PC-3 (cell line): Measurements from ENCODE around the gene TOLLIP.

Source experiments
- EZH2 ChIP-seq: fragments of 300-600 bp; sonication (generic); IDR thresholded peaks from one replicate; pipeline ENCODE4 v1.6.1; 2017; ENCODE audit warnings: antibody characterized with exemption, mild to moderate bottlenecking, low read length; ENCODE audit not compliant: unreplicated experiment
- EZH2phosphoT487 ChIP-seq: fragments of 300-600 bp; sonication (generic); IDR thresholded peaks from 2 replicates; pipeline ENCODE4 v1.6.1; 2018; ENCODE audit warnings: mild to moderate bottlenecking, antibody characterized with exemption, low read length, borderline replicate concordance
- TF ChIP-seq, protein P1 (sequence below): fragments of 300-600 bp; sonication (generic); conservative IDR thresholded peaks from 2 replicates; pipeline ENCODE4 v1.5.1; 2017; ENCODE audit warnings: antibody characterized with exemption, low read depth, mild to moderate bottlenecking, low read length

DNA sequence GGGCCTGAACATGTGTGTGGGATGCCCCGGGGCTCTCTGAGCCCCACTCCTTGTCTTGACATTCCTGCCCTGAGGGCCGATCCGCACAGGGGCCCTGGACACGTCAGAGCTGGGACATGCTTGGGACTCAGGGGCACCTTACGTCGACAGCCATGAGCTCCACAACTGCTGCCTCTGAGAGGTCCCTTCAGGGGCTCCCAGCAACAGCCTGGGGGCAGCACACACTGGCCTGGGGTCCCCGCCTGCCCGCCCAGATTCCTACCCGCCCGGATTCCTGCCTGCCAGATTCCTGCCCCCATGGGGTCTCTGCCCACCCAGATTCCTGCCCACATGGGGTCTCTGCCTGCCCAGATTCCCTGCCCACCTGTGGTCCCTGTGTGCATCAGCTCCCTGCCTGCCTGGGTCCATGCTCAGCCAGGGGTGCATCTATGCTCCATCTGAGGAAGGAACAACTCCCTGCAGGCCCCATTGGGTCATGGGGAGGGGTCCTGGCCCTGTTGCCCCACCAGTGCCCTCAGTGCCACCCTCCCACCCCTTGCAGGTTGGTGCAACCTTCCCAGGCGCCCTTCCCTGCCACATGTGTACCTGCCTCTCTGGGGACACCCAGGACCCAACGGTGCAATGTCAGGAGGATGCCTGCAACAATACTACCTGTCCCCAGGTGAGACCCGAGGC lies 50.9 kb downstream of the TOLLIP start:
- TF ChIP-seq, protein P1, sequence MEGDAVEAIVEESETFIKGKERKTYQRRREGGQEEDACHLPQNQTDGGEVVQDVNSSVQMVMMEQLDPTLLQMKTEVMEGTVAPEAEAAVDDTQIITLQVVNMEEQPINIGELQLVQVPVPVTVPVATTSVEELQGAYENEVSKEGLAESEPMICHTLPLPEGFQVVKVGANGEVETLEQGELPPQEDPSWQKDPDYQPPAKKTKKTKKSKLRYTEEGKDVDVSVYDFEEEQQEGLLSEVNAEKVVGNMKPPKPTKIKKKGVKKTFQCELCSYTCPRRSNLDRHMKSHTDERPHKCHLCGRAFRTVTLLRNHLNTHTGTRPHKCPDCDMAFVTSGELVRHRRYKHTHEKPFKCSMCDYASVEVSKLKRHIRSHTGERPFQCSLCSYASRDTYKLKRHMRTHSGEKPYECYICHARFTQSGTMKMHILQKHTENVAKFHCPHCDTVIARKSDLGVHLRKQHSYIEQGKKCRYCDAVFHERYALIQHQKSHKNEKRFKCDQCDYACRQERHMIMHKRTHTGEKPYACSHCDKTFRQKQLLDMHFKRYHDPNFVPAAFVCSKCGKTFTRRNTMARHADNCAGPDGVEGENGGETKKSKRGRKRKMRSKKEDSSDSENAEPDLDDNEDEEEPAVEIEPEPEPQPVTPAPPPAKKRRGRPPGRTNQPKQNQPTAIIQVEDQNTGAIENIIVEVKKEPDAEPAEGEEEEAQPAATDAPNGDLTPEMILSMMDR: no peak
- TF ChIP-seq EZH2: no peak
- no peak for TF ChIP-seq EZH2phosphoT487
